HepG2 (cell line): ENCODE results near the gene SHCBP1L.
"Not testable (repeated sequence)": the region's sequence is repeated elsewhere in the genome, so short reads cannot be mapped to it uniquely, and the experiment has no call there.

Experiments
- ARNT ChIP-seq: fragments of 450-650 bp; IDR thresholded peaks from 2 replicates; pipeline ENCODE4 v1.6.1; 2017
- BHLHE40 ChIP-seq: IDR thresholded peaks from 2 replicates; pipeline ENCODE4 v1.6.1; 2011; ENCODE audit warnings: low read length, improper control_type of control experiment
- CTCF ChIP-seq: sonication (generic); formaldehyde crosslinking; IDR thresholded peaks from 2 replicates; pipeline ENCODE4 v1.5.0; 2020; ENCODE audit warnings: mild to moderate bottlenecking, missing genetic modification reagents, moderate library complexity
- ESRRA ChIP-seq: sonication (generic); formaldehyde crosslinking; IDR thresholded peaks from 2 replicates; pipeline ENCODE4 v1.5.1; 2020; ENCODE audit warnings: mild to moderate bottlenecking, low read depth, missing genetic modification reagents
- KMT2B ChIP-seq: IDR thresholded peaks from 2 replicates; pipeline ENCODE4 v1.6.1; 2016; ENCODE audit warnings: missing genetic modification reagents, missing compliant biosample characterization
- NCOR1 ChIP-seq: fragments of 200-600 bp; sonication (generic); IDR thresholded peaks from 2 replicates; pipeline ENCODE4 v1.7.0; 2017; ENCODE audit warnings: antibody characterized with exemption, low read length, borderline replicate concordance
- NFIC ChIP-seq: IDR thresholded peaks from 2 replicates; pipeline ENCODE4 v1.6.1; 2012; ENCODE audit warnings: mild to moderate bottlenecking, low read length, inconsistent platforms
- POLR2AphosphoS5 ChIP-seq: IDR thresholded peaks from 2 replicates; pipeline ENCODE4 v1.6.1; 2012; ENCODE audit warnings: low read depth, low read length
- TARDBP ChIP-seq: sonication (generic); formaldehyde crosslinking; IDR thresholded peaks from 2 replicates; pipeline ENCODE4 v1.8.0; 2022; ENCODE audit warnings: mild to moderate bottlenecking, missing genetic modification reagents
- TF ChIP-seq, protein P1 (sequence below), 2 experiments: IDR thresholded peaks; 2 replicates each; pipeline ENCODE4 v1.6.1; 2011 to 2012; ENCODE audit warnings: low read length in 2 of 2, borderline replicate concordance in 1 of 2, low read depth in 1 of 2, mild to moderate bottlenecking in 1 of 2, moderate library complexity in 1 of 2
- TF ChIP-seq, protein P2 (sequence below): sonication (generic); formaldehyde crosslinking; IDR thresholded peaks from 2 replicates; pipeline ENCODE4 v1.4.0; 2020; ENCODE audit warnings: mild to moderate bottlenecking, missing genetic modification reagents, borderline replicate concordance

- not testable (repeated sequence) for TF ChIP-seq NFIC; POLR2AphosphoS5; TARDBP (CRISPR knock-in tag); BHLHE40; CTCF (CRISPR knock-in tag); ESRRA (CRISPR knock-in tag); NCOR1; KMT2B (CRISPR knock-in tag); ARNT
- TF ChIP-seq, protein P1, sequence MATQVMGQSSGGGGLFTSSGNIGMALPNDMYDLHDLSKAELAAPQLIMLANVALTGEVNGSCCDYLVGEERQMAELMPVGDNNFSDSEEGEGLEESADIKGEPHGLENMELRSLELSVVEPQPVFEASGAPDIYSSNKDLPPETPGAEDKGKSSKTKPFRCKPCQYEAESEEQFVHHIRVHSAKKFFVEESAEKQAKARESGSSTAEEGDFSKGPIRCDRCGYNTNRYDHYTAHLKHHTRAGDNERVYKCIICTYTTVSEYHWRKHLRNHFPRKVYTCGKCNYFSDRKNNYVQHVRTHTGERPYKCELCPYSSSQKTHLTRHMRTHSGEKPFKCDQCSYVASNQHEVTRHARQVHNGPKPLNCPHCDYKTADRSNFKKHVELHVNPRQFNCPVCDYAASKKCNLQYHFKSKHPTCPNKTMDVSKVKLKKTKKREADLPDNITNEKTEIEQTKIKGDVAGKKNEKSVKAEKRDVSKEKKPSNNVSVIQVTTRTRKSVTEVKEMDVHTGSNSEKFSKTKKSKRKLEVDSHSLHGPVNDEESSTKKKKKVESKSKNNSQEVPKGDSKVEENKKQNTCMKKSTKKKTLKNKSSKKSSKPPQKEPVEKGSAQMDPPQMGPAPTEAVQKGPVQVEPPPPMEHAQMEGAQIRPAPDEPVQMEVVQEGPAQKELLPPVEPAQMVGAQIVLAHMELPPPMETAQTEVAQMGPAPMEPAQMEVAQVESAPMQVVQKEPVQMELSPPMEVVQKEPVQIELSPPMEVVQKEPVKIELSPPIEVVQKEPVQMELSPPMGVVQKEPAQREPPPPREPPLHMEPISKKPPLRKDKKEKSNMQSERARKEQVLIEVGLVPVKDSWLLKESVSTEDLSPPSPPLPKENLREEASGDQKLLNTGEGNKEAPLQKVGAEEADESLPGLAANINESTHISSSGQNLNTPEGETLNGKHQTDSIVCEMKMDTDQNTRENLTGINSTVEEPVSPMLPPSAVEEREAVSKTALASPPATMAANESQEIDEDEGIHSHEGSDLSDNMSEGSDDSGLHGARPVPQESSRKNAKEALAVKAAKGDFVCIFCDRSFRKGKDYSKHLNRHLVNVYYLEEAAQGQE (IDR thresholded peaks at IDR 0.05; ENCODE audit: borderline replicate concordance in 1 of 2, low read depth in 1 of 2, low read length in 2 of 2): not testable (repeated sequence)
- TF ChIP-seq, protein P2, sequence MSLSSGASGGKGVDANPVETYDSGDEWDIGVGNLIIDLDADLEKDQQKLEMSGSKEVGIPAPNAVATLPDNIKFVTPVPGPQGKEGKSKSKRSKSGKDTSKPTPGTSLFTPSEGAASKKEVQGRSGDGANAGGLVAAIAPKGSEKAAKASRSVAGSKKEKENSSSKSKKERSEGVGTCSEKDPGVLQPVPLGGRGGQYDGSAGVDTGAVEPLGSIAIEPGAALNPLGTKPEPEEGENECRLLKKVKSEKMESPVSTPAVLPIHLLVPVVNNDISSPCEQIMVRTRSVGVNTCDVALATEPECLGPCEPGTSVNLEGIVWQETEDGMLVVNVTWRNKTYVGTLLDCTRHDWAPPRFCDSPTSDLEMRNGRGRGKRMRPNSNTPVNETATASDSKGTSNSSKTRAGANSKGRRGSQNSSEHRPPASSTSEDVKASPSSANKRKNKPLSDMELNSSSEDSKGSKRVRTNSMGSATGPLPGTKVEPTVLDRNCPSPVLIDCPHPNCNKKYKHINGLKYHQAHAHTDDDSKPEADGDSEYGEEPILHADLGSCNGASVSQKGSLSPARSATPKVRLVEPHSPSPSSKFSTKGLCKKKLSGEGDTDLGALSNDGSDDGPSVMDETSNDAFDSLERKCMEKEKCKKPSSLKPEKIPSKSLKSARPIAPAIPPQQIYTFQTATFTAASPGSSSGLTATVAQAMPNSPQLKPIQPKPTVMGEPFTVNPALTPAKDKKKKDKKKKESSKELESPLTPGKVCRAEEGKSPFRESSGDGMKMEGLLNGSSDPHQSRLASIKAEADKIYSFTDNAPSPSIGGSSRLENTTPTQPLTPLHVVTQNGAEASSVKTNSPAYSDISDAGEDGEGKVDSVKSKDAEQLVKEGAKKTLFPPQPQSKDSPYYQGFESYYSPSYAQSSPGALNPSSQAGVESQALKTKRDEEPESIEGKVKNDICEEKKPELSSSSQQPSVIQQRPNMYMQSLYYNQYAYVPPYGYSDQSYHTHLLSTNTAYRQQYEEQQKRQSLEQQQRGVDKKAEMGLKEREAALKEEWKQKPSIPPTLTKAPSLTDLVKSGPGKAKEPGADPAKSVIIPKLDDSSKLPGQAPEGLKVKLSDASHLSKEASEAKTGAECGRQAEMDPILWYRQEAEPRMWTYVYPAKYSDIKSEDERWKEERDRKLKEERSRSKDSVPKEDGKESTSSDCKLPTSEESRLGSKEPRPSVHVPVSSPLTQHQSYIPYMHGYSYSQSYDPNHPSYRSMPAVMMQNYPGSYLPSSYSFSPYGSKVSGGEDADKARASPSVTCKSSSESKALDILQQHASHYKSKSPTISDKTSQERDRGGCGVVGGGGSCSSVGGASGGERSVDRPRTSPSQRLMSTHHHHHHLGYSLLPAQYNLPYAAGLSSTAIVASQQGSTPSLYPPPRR (CRISPR knock-in tag): not testable (repeated sequence)
These were observed 9.6 kb downstream of the SHCBP1L start for GRCh38 chr1:182943336-182943735.
